ENCODE measurements around the gene TFF3.

- peak; percentile 36 for TF ChIP-seq CTCF (conservative IDR thresholded peaks at IDR 0.05; ENCODE audit: low read depth, low read length)
- no peak for TF ChIP-seq EZH2 (IDR thresholded peaks at IDR 0.05; ENCODE audit: borderline replicate concordance, low read depth, low read length, poor library complexity, severe bottlenecking)
Observed at GRCh38 chr21:42360317-42360716, 45.1 kb upstream of the TFF3 start.

All from A673 (cell line).